ENCODE measurements around the gene CHST9.
"Not testable (repeated sequence)": the region's sequence is repeated elsewhere in the genome, so short reads cannot be mapped to it uniquely, and the experiment has no call there.

CHST9 gene

GRCh38 chr18:26930630-26931029 is 254.5 kb downstream of the CHST9 start:
- no peak overlapping the region for H3K4me3 ChIP-seq (replicated peaks; ENCODE audit: low read depth, low read length)
- no peak for DNase-seq (ENCODE audit: extremely low read depth, low read depth)
- no peak for TF ChIP-seq CTCF (IDR thresholded peaks at IDR 0.05; ENCODE audit: low read depth, low read length, missing control alignments)

DNA sequence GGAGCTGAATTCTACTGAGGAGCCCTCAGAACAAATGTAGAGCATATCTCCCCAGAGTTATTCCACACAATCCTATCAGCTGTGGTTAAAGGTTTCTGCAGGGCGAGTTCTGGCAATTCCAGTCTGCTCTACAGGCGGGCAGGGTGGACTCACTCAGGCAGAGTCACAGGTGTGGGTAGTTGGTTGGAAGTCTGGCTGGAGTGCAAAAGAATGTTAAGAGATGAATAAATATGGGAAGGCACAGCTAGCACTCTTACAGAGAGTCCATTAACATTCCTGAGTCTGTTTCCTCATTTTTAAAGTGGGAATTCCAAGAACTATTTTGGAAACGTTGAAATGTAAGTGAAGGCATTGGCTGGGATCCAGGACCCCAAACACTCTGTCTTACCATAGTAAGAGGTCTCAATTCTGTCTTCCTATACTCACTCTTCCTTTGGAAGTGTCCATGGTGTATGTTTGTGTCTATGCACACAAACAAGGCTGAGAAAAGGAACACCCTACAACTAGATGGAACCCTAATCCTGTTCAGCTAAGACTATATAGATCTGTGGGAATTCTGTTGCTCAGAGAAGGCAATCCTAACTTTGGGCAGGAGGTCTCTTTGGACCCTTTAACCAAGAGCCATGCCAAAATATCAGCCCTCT is 256.3 kb downstream of the CHST9 start:
- DNase-seq (ENCODE audit: extremely low read depth, low read depth): no peak
- no peak for TF ChIP-seq CTCF (IDR thresholded peaks at IDR 0.05; ENCODE audit: low read depth, low read length, missing control alignments)
- H3K4me3 ChIP-seq (replicated peaks; ENCODE audit: low read depth, low read length): no peak overlapping the region

DNA sequence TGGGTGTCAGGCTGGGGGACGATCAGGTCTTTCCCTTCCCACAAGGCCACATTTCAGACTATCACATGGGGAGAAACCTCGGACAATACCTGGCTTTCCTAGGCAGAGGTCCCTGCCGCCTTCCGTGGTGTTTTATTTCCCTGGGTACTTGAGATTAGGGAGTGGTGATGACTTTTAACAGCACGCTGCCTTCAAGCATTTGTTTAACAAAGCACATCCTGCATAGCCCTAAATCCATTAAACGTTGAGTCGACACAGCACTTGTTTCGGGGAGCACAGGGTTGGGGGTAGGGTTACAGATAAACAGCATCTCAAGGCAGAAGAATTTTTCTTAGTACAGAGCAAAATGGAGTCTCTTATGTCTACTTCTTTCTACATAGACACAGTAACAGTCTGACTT is 257.3 kb downstream of the CHST9 start:
- not testable (repeated sequence) for DNase-seq (ENCODE audit: extremely low read depth, low read depth); H3K4me3 ChIP-seq (replicated peaks; ENCODE audit: low read depth, low read length)

DNA sequence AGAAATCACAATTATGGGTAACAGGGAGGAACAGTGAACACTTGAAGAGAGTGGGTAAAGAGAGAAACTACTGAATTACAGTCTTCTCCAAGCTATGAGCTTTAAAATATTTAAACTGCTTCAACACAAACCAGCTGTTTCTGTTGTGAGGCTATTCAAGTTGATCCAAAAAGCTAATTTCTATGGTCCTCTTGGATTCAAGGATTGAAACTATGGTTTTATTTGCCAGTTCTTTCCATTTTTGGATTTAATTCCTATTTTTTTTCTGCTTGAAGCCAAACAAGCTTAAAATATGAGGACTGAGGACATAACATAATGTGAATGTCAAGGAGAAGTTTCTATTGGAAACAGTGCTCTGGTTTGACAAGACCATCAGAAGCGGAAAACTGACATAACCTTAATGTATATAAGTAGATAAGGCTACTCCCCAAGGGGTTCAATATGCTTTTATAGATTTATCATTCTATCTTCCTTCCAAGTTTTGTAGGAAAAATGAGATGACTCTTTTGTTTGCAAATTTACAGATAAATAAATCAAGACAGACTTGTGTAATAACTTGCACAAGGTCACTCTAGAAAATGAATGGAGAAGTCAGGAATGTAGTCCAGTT is 258.9 kb downstream of the CHST9 start:
- TF ChIP-seq CTCF (IDR thresholded peaks at IDR 0.05; ENCODE audit: low read depth, low read length, missing control alignments): no peak
- DNase-seq (ENCODE audit: extremely low read depth, low read depth): no peak
- no peak overlapping the region for H3K4me3 ChIP-seq (replicated peaks; ENCODE audit: low read depth, low read length)

- no peak for DNase-seq (ENCODE audit: extremely low read depth, low read depth)
- H3K4me3 ChIP-seq (replicated peaks; ENCODE audit: low read depth, low read length): no peak overlapping the region
- TF ChIP-seq CTCF (IDR thresholded peaks at IDR 0.05; ENCODE audit: low read depth, low read length, missing control alignments): no peak
Measured at GRCh38 chr18:26925313-26925712, 259.8 kb downstream of the CHST9 start.

DNA sequence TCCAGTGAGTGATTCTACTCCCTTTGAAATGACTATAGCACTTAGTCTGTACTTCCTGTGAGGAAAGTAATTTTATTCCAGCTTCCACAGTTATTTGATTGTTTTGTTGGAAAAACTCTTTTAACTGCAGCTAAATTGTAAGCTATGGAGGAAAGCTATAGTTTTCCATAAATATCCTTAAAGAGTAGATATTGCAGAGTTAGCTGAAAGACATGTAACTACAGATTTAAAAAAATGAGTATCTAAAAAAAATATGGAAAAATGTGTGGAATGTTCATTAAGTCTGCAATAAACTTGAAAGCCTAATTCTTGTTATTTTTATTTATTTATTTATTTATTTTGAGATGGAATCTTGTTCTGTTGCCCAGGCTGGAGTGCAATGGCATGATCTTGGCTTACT is 262.8 kb downstream of the CHST9 start:
- no peak overlapping the region for H3K4me3 ChIP-seq (replicated peaks; ENCODE audit: low read depth, low read length)
- DNase-seq (ENCODE audit: extremely low read depth, low read depth): no peak
- no peak for TF ChIP-seq CTCF (IDR thresholded peaks at IDR 0.05; ENCODE audit: low read depth, low read length, missing control alignments)

- no peak for DNase-seq (ENCODE audit: extremely low read depth, low read depth)
- TF ChIP-seq CTCF (IDR thresholded peaks at IDR 0.05; ENCODE audit: low read depth, low read length, missing control alignments): no peak
- H3K4me3 ChIP-seq (replicated peaks; ENCODE audit: low read depth, low read length): no peak overlapping the region
Measured at GRCh38 chr18:26920644-26921043, 264.5 kb downstream of the CHST9 start.

Measured in HFF-Myc (cell line).